ENCODE results near the gene KIFAP3.

Gene KIFAP3

GRCh38 chr1:169970114-169970513 lies 104.4 kb downstream of the KIFAP3 start:
- no peak for DNase-seq

- no peak for DNase-seq
These were observed 106.3 kb downstream of the KIFAP3 start for GRCh38 chr1:169968174-169968573.

GRCh38 chr1:169964206-169964605 lies 110.3 kb downstream of the KIFAP3 start:
- DNase-seq: no peak

GRCh38 chr1:169959686-169960085 lies 114.8 kb downstream of the KIFAP3 start:
- no peak for DNase-seq

GRCh38 chr1:169958987-169959386 lies 115.5 kb downstream of the KIFAP3 start:
- DNase-seq: no peak

GRCh38 chr1:169957884-169958283 lies 116.6 kb downstream of the KIFAP3 start:
- DNase-seq: no peak

GRCh38 chr1:169951108-169951507 lies 123.4 kb downstream of the KIFAP3 start:
- no peak for DNase-seq

- DNase-seq: no peak
These were observed 125.4 kb downstream of the KIFAP3 start for GRCh38 chr1:169949139-169949538.

GRCh38 chr1:169946206-169946605 lies 128.3 kb downstream of the KIFAP3 start:
- DNase-seq: no peak

- no peak for DNase-seq
These were observed 129.3 kb downstream of the KIFAP3 start for GRCh38 chr1:169945181-169945580.

- no peak for DNase-seq
These were observed 129.9 kb downstream of the KIFAP3 start for GRCh38 chr1:169944621-169945020.

- no peak for DNase-seq
These were observed 130.4 kb downstream of the KIFAP3 start for GRCh38 chr1:169943963-169944526.

- no peak for DNase-seq
These were observed 132.3 kb downstream of the KIFAP3 start for GRCh38 chr1:169941982-169942830.

- DNase-seq: no peak
These were observed 140.3 kb downstream of the KIFAP3 start for GRCh38 chr1:169933984-169934725.

GRCh38 chr1:169931795-169932231 lies 142.7 kb downstream of the KIFAP3 start:
- DNase-seq: no peak

- no peak for DNase-seq
These were observed 145.3 kb downstream of the KIFAP3 start for GRCh38 chr1:169929210-169929526.

- DNase-seq: no peak
These were observed 145.9 kb downstream of the KIFAP3 start for GRCh38 chr1:169928438-169929209.

GRCh38 chr1:169925505-169926482 lies 148.7 kb downstream of the KIFAP3 start:
- no peak for DNase-seq

GRCh38 chr1:169924829-169925228 lies 149.7 kb downstream of the KIFAP3 start:
- no peak for DNase-seq

GRCh38 chr1:169924063-169924462 lies 150.4 kb downstream of the KIFAP3 start:
- no peak for DNase-seq

- DNase-seq: no peak
These were observed 153.4 kb downstream of the KIFAP3 start for GRCh38 chr1:169921080-169921479.

GRCh38 chr1:169918927-169919326 lies 155.6 kb downstream of the KIFAP3 start:
- no peak for DNase-seq
